Iris pigment epithelial cell (primary cell): ENCODE results near the gene PRDM16.

ENCODE experiments used
- DNase-seq: peaks from one replicate; pipeline ENCODE4 v3.0.0-alpha.2; 2011; ENCODE audit warnings: low read depth

Gene PRDM16

DNA sequence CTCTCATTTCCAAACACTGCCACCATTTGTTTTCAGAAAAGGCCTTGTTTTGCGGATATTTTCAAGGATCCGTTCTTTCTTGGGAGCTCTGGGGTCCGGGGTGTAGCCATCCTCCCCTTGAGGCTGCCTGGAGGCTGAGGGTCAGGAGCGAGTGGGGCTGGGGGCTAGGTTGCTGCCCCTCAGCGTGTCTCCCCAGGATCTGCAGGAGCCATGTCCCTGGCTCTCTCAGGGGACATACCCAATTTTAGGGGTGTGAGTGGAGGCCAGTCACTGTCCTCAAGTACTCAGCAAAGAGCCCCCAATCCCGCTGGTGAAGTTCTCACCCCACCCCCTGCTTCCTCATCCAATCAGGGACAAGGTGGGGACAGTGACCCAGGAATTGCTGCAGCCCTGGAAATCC lies 15.0 kb upstream of the PRDM16 start:
- no peak for DNase-seq

DNA sequence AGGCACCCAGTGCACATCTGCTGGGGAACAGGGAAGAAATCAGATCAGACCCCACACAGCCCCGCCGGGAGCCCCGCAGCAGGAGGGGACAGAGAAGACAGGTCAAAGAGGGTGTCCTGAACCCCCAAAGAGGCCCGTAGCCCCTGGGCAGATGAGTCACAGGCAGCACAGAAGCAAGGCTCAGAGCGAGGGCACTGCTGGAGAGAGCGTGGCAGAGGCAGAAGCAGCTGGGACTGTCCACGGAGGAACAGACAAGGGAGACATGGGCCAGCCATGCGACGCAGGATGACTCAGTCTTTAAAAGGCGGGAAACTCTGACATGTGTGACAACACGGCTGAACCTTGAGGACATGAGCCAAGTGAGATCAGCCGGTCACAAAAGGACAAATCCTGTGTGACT lies 14.5 kb upstream of the PRDM16 start:
- no peak for DNase-seq

DNA sequence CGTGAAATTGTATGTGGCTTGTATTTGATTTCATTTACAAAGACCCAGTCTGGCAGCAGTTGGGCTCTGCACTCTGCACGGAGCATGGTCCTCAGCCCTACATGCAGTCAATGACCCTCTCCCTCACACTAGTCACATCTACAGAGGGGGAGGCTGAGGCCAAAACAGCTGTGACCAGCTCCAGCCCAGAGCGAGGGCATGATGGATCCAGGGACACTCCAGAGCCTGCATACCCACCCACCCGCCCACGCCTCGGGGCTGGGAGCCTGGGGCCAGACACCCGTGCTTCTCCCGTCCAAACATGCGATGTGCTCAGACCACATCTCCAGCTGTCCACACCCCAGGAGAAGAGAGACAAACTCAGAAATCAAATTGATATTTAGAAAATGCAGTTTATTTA lies 14.0 kb upstream of the PRDM16 start:
- DNase-seq, result no peak

DNA sequence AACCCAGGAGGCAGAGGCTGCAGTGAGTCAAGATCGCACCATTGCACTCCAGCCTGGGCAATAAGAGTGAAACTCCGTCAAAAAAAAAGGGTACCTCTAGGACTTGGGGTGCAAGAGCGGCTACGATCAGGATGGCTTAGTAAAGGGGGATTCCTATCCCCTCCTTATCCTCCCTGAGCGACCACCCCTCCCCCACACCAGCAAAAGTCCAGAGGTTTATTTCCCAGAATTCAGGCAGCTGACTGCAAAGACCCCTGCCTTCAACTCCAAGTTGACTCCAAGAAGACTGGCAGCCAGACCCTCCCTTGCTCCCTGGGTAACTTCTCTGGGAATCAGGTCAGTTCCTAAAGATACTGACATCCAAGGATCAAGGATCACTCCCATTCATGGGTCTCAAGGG lies 12.4 kb upstream of the PRDM16 start:
- no peak for DNase-seq

DNA sequence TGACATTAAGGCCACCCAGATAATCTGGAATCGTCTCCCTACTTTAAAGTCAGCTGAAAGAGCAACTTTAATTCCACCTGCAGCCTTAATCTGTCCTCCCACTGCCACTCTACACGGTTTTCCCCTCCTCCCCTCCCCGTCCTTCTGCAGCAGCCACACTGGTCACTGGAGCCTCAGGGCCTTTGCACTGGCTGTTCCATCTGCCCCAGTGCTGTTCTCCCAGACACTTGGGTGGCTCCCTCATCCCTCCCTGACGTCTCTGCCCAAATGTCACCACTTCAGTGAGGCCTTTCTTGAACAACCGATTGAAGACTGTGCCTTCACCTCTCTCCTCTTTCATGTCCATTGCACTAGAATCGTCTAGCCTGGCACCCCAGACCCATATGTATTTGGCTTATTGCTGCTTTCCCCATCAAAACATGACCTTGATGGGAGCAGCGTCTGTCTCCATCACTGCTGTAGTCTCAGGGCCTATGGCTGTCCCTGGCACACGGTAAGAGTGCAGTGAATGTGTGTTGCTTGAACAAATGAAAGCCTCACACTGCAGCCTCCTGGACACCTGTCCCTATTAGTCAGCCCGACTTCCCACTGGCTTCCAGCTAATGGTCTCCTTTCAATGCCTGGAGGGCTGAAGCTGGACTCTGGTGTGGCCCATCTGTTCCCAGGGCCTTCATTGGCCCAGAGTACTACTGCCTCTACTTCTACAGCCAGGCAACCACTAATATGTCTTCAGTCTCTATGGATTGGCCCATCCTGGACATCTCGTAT lies 10.6 kb upstream of the PRDM16 start:
- DNase-seq, result no peak

DNA sequence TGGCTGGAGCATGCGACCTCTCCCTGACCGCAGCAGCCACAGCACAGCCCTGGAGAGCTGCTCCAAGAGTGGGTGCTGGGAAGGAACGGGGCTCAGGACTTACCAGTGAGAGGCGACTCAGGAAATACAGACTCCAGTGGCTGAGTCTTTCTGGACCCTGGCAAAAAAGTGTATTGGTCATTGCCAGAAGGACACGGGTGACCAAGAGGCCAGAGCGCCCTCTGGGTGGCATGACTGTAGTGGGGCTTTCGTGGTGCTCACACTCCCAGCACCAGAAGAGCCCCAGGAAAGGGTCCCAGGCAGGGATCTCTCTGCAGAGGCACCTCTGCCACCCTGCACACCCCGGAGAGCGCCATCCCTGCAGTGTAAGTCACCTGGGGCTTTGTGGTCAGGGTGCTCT lies 8.9 kb upstream of the PRDM16 start:
- DNase-seq, result no peak

DNA sequence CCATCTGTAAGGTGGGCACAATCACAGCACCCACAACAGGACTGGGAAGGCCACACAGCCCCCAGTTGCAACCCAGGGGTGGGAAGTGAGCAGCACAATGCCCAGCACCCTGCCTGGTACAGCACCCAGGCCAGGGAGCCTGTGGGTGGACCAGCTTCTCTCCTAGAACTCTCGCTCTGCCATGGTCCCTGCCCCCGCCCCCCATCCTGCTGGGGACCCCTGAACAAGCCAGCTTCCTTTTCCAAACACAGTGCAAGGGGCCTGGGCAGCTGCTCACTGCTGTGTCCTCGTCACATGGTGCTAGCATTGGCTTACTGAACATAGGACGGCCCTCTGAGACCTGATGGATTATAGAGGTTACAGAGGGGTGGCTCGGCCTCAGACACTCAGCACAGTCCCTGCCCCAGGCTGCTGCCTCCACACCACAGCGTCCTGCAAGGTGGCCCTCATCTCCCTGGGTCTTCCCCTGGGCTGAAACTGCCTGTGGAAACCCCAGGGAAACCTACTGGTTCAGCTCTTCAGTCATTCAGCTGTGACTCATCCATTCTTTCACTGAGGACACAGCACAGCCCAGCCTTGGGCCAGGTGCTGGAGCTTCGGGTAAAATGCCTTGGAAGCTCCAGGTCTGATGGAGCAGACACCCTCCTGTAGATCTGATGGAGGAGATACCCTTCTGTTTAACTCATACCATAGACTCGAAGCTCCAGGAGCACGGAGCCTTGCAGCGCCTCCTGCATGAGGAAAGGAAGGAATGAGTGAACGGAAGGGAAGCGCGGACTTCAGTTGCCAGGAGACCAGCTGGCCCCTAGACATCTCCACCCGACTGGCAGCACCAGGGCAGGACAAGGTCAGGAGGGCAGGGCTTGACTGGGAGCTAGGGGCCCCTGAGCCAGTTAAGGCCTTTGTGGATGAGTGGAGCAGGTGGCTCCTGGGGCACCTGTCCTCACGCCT lies 8.1 kb upstream of the PRDM16 start:
- DNase-seq, result peak; percentile 31

DNA sequence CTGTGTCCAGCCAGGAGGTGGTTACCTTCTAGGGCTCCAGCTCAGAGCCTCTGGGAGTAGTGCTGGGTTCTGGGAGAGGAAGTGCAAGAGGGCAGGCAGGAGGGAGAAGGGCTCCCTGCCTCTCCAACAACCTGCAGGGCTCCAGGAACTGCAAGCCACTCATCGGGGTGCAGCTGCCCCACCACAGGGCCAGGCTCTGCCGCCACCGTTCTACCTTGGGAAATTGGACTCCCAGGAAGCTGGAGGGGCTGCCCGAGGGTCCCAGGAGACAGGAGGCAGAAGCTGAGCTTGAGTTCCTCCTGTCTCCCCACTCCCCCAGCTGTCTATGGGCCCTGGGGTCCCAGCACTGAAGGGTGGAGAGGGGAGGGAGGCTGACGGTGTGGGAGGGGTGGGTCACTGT lies 7.4 kb upstream of the PRDM16 start:
- no peak for DNase-seq

DNA sequence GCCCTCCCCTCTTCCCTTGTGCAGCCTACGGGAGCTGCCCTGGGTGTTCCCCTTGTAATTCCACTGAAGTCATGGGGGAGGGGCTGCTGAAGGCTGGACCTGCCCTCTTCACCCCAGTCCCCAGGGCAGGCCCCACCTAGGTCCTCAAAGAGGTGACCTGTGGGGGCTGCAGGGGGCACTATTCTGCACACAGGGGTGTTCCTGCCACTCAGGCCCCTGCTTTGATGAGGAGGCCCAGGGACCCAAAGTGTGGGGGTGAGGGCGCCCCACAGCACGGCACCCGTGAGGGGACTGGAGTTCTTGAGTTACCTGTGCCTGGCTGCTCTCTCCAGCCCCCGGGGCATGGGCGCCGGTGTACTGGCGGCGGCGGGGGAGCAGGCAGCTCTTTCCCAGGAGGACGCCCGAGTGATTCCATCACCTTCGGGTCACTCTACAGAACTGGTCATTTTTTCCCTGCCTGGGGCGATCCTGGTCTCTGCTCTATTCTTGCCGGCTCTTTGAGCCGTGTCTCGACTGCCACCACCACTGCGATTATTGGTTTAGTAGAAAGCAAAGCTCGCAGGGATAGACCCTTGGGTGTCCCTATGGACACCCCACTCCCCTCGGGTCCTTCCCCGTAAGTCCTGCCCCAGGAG lies 6.9 kb upstream of the PRDM16 start:
- no peak for DNase-seq

DNA sequence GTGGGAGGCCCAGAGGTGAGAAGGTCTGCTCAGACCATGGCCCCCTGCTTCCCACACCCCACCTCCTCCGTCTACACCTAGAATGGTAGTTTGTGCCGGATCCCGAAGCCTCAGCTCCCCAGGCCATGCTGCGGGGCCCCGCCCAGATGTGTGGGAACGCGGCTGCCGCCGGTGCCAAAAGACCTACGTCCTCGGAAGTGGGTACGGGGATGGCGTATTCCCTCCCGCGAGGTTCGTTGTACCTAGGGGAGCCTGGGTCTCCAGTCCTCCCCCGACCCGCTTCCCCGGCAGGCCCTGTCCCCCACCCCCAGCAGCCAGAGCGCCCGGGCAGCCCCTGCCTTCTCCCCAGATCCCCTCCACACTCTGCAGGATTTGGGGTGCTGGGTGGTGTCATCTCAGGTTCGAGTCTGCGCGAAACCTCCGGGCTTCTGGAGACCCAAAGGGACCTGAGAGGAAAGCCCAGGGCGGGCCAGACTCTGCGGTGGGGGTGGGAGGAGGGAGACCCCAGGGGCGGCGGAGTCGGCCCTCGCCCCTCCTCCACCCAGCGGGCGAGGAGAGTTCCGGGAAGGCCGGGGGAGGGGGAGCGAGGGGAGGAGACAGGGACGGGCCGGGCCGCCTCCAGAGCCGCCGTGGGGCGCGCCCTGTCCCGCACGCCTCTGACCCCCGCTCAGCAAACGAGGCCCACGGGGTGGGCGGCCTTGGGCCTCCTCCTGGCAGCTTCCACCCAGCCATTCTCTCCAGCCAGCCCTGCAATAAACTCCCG lies 6.2 kb upstream of the PRDM16 start:
- no peak for DNase-seq

DNA sequence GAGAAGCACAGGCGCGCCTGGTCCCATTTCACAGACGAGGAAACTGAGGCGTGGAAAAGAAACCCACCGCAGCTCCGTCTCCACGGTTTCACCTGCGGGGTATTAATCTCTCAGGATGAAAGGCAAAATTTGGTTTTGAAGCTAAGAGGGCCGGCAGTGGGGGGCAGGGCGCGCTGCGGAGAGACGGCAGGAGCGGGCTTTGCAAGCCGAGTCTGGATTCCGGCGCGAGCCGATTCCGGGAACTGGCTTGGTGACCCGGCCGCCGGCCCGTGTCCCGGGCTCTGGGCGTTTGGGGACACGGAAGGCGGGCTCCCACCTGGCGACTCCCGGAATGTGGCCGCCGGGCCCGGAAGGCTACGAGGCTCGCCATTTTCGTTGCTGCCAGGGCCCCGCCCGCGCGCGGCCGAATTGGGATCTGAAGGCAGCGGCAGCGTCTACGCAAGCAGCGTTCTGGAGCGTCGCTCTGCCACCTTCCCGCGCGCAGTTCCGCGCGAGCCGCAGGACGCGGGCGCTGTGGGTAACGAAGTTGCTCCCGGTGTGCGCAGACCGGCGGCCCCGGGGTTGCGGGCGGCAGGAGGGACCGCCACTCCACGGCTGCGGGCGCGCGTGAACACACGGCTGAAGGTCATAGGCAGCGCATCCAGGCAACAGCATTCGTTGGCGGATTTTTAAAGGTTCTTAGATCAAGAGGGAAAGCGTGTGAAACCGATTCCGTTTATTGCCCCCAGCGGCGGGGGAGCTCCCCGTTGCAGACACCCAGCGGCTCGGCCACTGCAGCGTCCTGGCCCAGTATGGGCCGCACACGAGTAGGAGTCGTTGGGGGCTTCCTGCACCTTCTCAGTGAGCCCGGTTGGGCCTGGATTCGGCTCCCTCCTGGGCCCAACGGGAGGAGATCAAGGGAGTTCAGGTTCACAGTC lies 5.4 kb upstream of the PRDM16 start:
- DNase-seq, result no peak

DNA sequence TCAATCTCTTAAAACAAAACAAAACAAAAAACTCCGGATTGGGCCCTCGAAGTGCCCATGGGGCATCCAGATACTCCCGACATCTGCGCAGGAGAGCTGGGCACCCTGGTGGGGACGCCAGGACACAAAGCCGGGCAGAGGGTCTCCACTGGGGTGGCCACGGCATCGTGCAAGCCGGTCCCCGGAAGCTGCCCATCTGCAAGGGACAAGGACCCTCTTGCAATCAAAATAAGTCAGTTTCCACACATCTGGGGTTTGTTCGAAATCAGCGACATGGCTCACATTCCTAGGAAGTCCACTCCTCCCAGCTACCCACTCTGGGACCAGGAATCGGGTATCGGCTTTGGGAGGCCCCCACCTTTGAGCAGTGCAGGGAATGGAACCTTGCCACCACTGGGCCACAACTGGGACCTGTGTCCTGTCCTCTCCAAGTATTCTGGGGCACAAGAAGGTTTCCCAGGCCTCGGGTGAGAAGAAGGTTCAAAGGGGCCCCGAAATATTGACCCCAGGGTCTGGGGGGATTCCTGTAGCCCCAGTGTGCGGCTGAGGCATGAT lies 4.6 kb upstream of the PRDM16 start:
- no peak for DNase-seq

DNA sequence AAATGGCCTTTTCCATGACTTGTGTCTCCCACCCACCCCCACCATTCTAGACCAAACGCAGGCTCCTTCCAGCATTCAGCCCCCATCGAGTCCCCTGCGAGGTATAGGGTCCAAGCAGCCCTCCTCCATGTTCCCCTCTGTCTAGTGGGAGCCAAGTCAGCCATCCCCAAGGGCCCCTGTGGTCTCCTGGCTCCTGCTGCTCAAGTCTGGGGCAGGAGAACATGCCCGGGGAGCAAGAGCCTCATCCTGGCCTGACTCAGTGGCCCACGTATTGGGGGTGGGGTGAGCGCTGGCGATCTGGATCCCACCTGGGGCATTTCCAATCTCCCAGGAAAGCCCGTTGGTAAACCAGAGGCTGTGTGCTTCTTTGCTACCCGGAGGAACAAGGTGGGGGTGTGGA lies 4.1 kb upstream of the PRDM16 start:
- DNase-seq, result no peak

DNA sequence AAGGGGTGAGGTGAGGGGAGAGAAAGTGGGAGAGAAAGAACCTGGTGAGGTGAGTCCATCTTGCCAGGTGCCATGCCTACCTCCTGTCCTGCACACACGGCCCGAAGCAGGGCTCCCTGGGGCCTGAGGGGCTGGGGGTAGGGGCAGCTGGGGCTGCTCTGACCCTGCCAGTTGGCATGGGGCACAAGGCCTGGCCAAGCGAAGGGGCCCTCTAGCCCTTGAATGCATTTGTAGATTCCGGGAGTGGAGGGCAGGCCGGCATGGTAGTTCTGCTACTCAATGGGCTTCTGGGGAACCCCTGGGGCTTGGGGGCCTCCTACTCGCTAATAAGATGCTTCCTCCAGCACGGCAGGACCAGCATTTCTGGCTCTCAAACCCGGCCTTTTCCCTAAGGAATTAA lies 3.6 kb upstream of the PRDM16 start:
- DNase-seq, result no peak

DNA sequence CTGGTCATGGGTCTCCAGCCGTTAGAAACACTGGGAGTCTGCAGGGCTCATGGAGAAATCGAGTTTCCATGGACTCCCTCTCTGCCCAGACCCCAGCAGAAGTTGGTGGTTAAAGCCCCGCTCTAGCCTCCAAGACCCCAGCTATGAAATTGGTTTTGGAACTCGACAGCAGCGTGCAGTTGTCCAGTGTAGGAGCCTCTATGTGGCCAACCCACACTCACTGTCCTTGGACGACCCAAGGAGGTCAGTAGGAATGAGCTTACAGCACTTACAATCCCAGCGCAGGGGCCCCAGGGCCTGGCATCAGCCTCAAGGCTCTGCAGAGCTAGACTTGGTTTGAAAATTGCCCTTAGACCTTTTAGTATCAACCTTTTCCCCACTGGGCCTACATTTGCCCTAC lies 3.2 kb upstream of the PRDM16 start:
- DNase-seq, result no peak

DNA sequence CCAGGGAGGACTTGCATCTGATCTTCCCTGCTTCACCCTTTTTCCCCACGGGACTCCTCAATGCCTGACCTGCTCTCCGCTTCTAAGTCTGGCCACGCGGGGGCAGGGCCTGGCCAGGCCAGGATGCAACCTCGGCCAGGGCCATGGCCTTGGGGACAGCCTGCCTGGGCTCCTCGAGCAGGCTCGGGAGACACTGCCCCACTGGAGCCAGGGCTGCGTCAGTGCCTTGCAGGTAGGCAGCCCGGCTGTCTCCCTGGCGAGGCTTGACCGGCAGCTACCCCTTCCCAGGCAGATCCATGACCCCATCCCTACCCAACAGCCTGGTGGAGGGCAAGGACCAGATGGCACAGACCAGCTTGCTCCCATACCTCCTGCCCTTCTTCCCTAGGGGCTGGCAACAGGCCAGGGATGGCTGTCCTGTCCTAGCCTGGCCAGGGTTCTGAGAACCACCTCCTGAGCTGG lies 2.7 kb upstream of the PRDM16 start:
- no peak for DNase-seq

DNA sequence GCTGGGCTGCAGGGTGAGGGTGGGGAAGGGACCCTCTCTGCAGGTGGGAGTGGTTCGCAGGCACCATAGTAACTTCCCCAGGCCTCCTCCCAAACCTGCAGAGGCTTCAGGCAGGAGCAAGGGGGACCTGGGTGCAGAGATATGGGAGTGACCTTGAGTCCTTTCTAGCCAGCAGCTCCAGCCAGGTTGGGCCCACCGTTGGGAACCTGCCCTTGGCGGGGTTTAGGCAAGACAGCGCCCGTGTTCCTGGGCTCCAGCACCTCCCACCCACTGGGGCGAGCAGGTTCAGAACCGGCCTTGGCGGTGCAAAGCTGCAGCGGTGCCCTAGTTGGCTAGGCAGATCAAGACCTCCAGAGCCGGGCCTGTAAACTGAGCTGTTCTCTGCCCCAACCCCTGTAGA lies 2.2 kb upstream of the PRDM16 start:
- no peak for DNase-seq

DNA sequence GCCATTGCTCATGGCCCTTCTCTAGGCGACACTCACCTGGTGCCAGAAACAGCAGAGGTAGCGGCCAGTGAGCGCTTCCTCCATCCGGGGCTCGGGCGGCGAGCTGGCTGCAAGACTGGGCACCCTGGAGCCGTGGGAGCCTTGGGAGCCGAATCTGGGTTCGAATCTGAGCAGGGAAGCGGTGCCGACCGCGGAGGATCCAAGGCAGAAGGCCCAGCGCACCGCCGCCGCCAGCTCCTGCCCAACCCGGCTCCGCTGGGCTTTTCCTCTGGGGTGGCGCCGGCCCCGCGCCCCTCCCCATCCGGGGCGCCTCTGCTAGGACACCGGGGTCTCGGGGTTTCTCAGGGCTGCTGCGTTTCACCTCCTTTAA lies 1.7 kb upstream of the PRDM16 start:
- no peak for DNase-seq

DNA sequence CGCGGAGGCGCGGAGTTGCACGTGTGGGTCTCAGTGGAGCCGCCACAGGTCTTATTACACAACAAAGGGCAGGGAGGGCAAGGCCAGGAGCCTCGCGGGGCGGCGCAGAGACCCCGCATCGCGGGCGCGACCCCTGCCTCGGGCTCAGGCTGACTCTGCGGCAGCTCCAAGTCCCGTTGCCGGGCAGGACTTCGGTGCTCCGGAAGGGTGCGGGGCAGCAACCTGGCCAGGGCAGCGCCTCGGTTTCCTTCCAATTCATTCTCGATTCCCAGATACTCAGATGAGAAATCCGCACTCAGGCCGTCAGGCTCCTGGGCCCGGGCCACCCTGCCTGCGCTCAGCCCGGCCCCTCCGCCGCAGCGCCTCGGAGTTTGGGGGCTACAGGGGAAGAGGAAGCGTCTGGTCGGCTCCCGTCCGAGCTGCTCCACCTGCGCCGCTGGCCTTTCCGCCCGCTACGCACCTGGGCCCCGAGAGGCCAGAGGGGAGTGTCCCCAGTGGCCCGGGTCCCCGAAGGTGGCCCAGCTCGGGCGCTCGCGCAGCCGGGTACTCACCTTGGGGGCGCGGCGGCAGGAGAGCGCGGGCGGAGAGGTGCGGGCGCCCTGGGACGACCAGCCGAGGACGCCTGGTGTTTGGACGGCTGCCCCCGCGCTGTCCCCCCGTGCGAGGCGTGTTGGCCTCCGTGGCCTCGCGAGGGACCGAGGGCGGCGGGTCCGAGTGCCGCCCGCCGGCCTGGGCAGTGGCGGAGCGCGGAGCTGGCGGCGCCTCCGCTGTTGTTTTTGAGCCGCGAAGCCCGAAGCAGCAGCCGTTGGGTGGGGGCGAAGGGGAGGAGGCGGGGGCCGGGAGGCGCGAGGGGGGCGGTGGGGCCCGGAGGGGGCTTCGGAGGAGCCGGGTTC lies 1.1 kb upstream of the PRDM16 start:
- DNase-seq, result no peak
